Neural cell (in vitro differentiated cells): ENCODE measurements around the gene RBKS. TPM values are rescaled to one million over a fixed set of nuclear protein-coding genes. Genes with fewer than 3 reads are reported as not detected.

Source experiments
- H2AFZ ChIP-seq: fragments of 200-600, 300-800 bp; sonication (generic), shearing (Covaris generic); 2 replicates; pipeline ENCODE4 v1.6.0; 2014; ENCODE audit warnings: low read depth, mild to moderate bottlenecking, antibody characterized with exemption, low read length, moderate library complexity
- H3F3A ChIP-seq: fragments of 200-600 bp; shearing (Covaris generic); 2 replicates; pipeline ENCODE4 v1.6.1; 2016; ENCODE audit warnings: mild to moderate bottlenecking, moderate library complexity, mixed read lengths, antibody characterized with exemption, low read length; ENCODE audit not compliant: insufficient read depth, poor library complexity, severe bottlenecking
- H3K27ac ChIP-seq: fragments of 200-600, 300-800 bp; sonication (generic), shearing (Covaris generic); 2 replicates; pipeline ENCODE4 v1.5.1; 2014; ENCODE audit warnings: mild to moderate bottlenecking, low read length, moderate library complexity
- H3K27me3 ChIP-seq: fragments of 300-800, 200-600 bp; sonication (generic), shearing (Covaris generic); 2 replicates; pipeline ENCODE4 v1.6.0; 2014; ENCODE audit warnings: mild to moderate bottlenecking, low read depth, low read length, moderate library complexity; ENCODE audit not compliant: insufficient read depth
- H3K36me3 ChIP-seq: fragments of 300-800, 200-600 bp; sonication (generic), shearing (Covaris generic); 2 replicates; pipeline ENCODE4 v1.5.1; 2014; ENCODE audit warnings: mild to moderate bottlenecking, antibody characterized with exemption, low read length, moderate library complexity; ENCODE audit not compliant: insufficient read depth
- H3K4me2 ChIP-seq: fragments of 300-800, 200-600 bp; sonication (generic), shearing (Covaris generic); 2 replicates; pipeline ENCODE4 v1.6.0; 2014; ENCODE audit warnings: mild to moderate bottlenecking, low read length
- H3K4me3 ChIP-seq: fragments of 300-800, 200-600 bp; sonication (generic), shearing (Covaris generic); 2 replicates; pipeline ENCODE4 v1.5.1; 2014; ENCODE audit warnings: mild to moderate bottlenecking, low read length, moderate library complexity
- H3K79me2 ChIP-seq: fragments of 200-600 bp; shearing (Covaris generic); replicated peaks from 2 replicates; pipeline ENCODE4 v1.6.0; 2014; ENCODE audit warnings: mild to moderate bottlenecking, low read length, moderate library complexity; ENCODE audit not compliant: insufficient read depth
- H3K9ac ChIP-seq: fragments of 300-800, 200-600 bp; sonication (generic), shearing (Covaris generic); 2 replicates; pipeline ENCODE4 v1.6.1; 2016; ENCODE audit warnings: mild to moderate bottlenecking, low read length, mixed read lengths
- H3K9me2 ChIP-seq: fragments of 200-600 bp; shearing (Covaris generic); 2 replicates; pipeline ENCODE4 v1.6.1; 2016; ENCODE audit warnings: mild to moderate bottlenecking, low read length, mixed read lengths; ENCODE audit not compliant: insufficient read depth
- H3K9me3 ChIP-seq: fragments of 200-600, 300-800 bp; sonication (generic), shearing (Covaris generic); 2 replicates; pipeline ENCODE4 v1.6.1; 2016; ENCODE audit warnings: mild to moderate bottlenecking, mixed run types, low read length, moderate library complexity, mixed read lengths
- H4K20me1 ChIP-seq: fragments of 200-600 bp; shearing (Covaris generic); 2 replicates; pipeline ENCODE4 v1.6.1; 2016; ENCODE audit warnings: mild to moderate bottlenecking, mixed run types; ENCODE audit not compliant: insufficient read depth
- EP300 ChIP-seq: fragments of 450-650 bp; conservative IDR thresholded peaks from 2 replicates; pipeline ENCODE4 v1.6.1; 2014; ENCODE audit warnings: antibody characterized with exemption, mild to moderate bottlenecking, moderate library complexity; ENCODE audit not compliant: poor library complexity, severe bottlenecking
- EZH2 ChIP-seq: fragments of 200-600, 300-800 bp; shearing (Covaris generic), sonication (generic); IDR thresholded peaks from 2 replicates; pipeline ENCODE4 v1.6.1; 2014; ENCODE audit warnings: antibody characterized with exemption, low read length, borderline replicate concordance, mild to moderate bottlenecking; ENCODE audit not compliant: insufficient read depth, poor library complexity, severe bottlenecking
- MXI1 ChIP-seq: fragments of 450-650 bp; conservative IDR thresholded peaks from 2 replicates; pipeline ENCODE4 v1.6.1; 2014; ENCODE audit warnings: antibody characterized with exemption, mild to moderate bottlenecking; ENCODE audit not compliant: poor library complexity, severe bottlenecking
- POLR2AphosphoS5 ChIP-seq: IDR thresholded peaks from 2 replicates; pipeline ENCODE4 v1.6.1; 2012
- RAD21 ChIP-seq: fragments of 450-650 bp; conservative IDR thresholded peaks from 2 replicates; pipeline ENCODE4 v1.6.1; 2014; ENCODE audit warnings: antibody characterized with exemption, mild to moderate bottlenecking, moderate library complexity
- REST ChIP-seq: IDR thresholded peaks from 2 replicates; pipeline ENCODE4 v1.6.1; 2012; ENCODE audit warnings: borderline replicate concordance
- SMC3 ChIP-seq: fragments of 450-650 bp; conservative IDR thresholded peaks from 2 replicates; pipeline ENCODE4 v1.6.1; 2014; ENCODE audit warnings: antibody characterized with exemption, mild to moderate bottlenecking, moderate library complexity; ENCODE audit not compliant: poor library complexity
- TAF1 ChIP-seq: IDR thresholded peaks from 2 replicates; pipeline ENCODE4 v1.6.1; 2012; ENCODE audit warnings: low read depth
- polyA plus RNA-seq: library from polyadenylated mRNA; depleted of rRNA; stranded (reverse); fragments of >200 nt; gene quantifications from 2 replicates; pipeline ENCODE4 v1.2.3, GENCODE V29; 2014
- TF ChIP-seq, protein P1 (sequence below): fragments of 450-650 bp; IDR thresholded peaks from 2 replicates; pipeline ENCODE4 v1.5.1; 2014; ENCODE audit warnings: antibody characterized with exemption, mild to moderate bottlenecking, moderate library complexity; ENCODE audit not compliant: poor library complexity, severe bottlenecking

Gene RBKS
- polyA plus RNA-seq, 1 donor from 2014 or later = 5.4 TPM

GRCh38 chr2:27756091-27756490 lies 134.1 kb downstream of the RBKS start:
- no peak overlapping the region for H3K27ac ChIP-seq
- no peaks in the 10 kb centered on the region for H4K20me1 ChIP-seq
- no peaks in the 10 kb centered on the region for H3K9me3 ChIP-seq
- no peak for TF ChIP-seq TAF1
- H3K27me3 ChIP-seq = no peaks in the 10 kb centered on the region
- no peak overlapping the region for H3K4me2 ChIP-seq
- H3K9ac ChIP-seq = no peak overlapping the region
- no peaks in the 10 kb centered on the region for H3K36me3 ChIP-seq
- no peaks in the 10 kb centered on the region for H3K9me2 ChIP-seq
- H3F3A ChIP-seq = no peaks in the 10 kb centered on the region
- H3K4me3 ChIP-seq = no peak overlapping the region
- H2AFZ ChIP-seq = no peak overlapping the region
- H3K79me2 ChIP-seq = no peaks in the 10 kb centered on the region

- H3K9me2 ChIP-seq = no peaks in the 10 kb centered on the region
- no peak overlapping the region for H3K4me2 ChIP-seq
- TF ChIP-seq EP300 (no peak), EZH2 (no peak), MXI1 (no peak), SMC3 (no peak), POLR2AphosphoS5 (no peak), REST (no peak), RAD21 (no peak)
- TF ChIP-seq, protein P1, sequence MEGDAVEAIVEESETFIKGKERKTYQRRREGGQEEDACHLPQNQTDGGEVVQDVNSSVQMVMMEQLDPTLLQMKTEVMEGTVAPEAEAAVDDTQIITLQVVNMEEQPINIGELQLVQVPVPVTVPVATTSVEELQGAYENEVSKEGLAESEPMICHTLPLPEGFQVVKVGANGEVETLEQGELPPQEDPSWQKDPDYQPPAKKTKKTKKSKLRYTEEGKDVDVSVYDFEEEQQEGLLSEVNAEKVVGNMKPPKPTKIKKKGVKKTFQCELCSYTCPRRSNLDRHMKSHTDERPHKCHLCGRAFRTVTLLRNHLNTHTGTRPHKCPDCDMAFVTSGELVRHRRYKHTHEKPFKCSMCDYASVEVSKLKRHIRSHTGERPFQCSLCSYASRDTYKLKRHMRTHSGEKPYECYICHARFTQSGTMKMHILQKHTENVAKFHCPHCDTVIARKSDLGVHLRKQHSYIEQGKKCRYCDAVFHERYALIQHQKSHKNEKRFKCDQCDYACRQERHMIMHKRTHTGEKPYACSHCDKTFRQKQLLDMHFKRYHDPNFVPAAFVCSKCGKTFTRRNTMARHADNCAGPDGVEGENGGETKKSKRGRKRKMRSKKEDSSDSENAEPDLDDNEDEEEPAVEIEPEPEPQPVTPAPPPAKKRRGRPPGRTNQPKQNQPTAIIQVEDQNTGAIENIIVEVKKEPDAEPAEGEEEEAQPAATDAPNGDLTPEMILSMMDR = no peak
- no peak overlapping the region for H2AFZ ChIP-seq
- no peak overlapping the region for H3K27ac ChIP-seq
- H3F3A ChIP-seq = no peaks in the 10 kb centered on the region
- no peaks in the 10 kb centered on the region for H3K79me2 ChIP-seq
- no peaks in the 10 kb centered on the region for H3K27me3 ChIP-seq
- no peaks in the 10 kb centered on the region for H3K36me3 ChIP-seq
- no peak overlapping the region for H3K9ac ChIP-seq
- H3K4me3 ChIP-seq = no peak overlapping the region
- no peaks in the 10 kb centered on the region for H4K20me1 ChIP-seq
- H3K9me3 ChIP-seq = no peaks in the 10 kb centered on the region
Observed at GRCh38 chr2:27754831-27755230, 135.4 kb downstream of the RBKS start.

DNA sequence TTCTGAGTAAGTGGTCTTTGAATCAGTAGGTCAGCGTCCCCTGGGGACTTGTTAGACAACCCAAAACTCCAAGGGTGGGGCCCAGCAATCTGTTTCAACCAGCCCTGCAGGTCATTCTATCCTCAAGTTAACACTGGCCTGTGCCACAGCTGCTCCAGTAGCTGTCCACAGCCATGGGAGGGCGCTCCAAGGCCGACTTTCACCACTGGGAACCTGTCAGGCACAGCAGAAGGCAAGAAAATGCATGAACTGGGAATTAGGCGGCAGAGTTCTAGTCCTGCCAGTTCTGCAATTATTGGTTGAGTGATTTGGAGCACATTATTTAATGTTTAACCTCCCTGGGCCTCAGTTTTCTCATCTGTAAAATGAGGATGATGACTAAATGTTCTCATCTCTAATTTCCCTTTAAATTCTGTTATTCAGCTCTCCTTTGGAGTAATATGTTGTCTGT lies 136.0 kb downstream of the RBKS start:
- Histone ChIP-seq H3K4me3 (no peak overlapping the region), H3K9ac (no peak overlapping the region), H2AFZ (no peak overlapping the region), H3K9me3 (no peaks in the 10 kb centered on the region), H3K4me2 (no peak overlapping the region), H3K36me3 (no peaks in the 10 kb centered on the region), H3F3A (no peaks in the 10 kb centered on the region), H3K79me2 (no peaks in the 10 kb centered on the region), H3K9me2 (no peaks in the 10 kb centered on the region), H4K20me1 (no peaks in the 10 kb centered on the region), H3K27ac (no peak overlapping the region), H3K27me3 (no peaks in the 10 kb centered on the region)
- peak; percentile 25 for TF ChIP-seq SMC3
- TF ChIP-seq, protein P1 = peak; percentile 43
- TF ChIP-seq REST = no peak
- TF ChIP-seq EP300 = no peak
- TF ChIP-seq MXI1 = no peak
- peak; percentile 50 for TF ChIP-seq RAD21
